RWPE1 (cell line): ENCODE data around the gene ATPAF2.

Source experiments
- CTCF ChIA-PET: fragments of 350-600 bp; sonication (Branson Sonifier 250); formaldehyde crosslinking; extraction: SDS; loops from one replicate; lab custom pipeline; 2021; lab: Yijun Ruan, JAX
- POLR2A ChIA-PET: fragments of 400-600 bp; formaldehyde crosslinking; extraction: SDS; loops from one replicate; lab custom pipeline; 2020; ENCODE audit warnings: antibody characterized with exemption; ENCODE audit not compliant: low non-redundant PET; lab: Yijun Ruan, JAX
- DNase-seq: peaks from one replicate; pipeline ENCODE4 v3.0.0; 2012; ENCODE audit warnings: low spot score
- H3K27ac ChIP-seq: fragments of 450-650 bp; 2 replicates; pipeline ENCODE4 v1.5.1; 2017
- TF ChIP-seq, protein P1 (sequence below): fragments of 450-650 bp; conservative IDR thresholded peaks from 2 replicates; pipeline ENCODE4 v1.5.1; 2017; ENCODE audit warnings: low read depth, mild to moderate bottlenecking

The ATPAF2 gene

DNA sequence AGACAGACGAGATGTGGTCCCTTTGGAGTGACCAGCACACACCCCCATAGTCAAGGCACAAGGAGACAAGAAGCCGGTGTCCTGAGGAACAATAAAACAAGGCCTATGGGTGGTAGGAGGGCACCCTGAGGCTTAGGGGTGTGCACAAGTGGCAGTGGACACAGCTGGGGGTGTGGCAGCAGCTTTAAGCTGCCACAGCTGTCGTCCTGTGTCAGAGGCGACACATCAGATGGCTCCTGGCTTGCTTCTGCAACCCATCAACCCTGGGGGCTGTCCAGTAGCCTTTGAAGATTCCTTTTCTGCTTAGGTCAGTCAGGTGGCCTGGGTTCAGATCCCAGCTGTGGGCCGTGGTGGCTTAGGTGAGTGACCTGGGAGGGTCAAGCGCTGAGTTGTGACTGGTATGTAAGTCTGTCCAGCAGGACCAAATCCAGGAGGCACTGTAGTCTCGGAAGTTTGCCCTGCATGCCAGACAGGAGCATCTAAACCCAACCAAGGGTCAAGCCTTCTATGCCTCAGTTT is 50.5 kb downstream of the ATPAF2 start:
- TF ChIP-seq, protein P1, sequence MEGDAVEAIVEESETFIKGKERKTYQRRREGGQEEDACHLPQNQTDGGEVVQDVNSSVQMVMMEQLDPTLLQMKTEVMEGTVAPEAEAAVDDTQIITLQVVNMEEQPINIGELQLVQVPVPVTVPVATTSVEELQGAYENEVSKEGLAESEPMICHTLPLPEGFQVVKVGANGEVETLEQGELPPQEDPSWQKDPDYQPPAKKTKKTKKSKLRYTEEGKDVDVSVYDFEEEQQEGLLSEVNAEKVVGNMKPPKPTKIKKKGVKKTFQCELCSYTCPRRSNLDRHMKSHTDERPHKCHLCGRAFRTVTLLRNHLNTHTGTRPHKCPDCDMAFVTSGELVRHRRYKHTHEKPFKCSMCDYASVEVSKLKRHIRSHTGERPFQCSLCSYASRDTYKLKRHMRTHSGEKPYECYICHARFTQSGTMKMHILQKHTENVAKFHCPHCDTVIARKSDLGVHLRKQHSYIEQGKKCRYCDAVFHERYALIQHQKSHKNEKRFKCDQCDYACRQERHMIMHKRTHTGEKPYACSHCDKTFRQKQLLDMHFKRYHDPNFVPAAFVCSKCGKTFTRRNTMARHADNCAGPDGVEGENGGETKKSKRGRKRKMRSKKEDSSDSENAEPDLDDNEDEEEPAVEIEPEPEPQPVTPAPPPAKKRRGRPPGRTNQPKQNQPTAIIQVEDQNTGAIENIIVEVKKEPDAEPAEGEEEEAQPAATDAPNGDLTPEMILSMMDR = no peak
- ChIA-PET CTCF (interaction anchor here (1.0 kb wide), 1 partner anchor 73 kb away, joined by 3 read pairs; no protein-coding TSS in a partner anchor), POLR2A (interaction anchor here (0.6 kb wide), 1 partner anchor 13 kb away, joined by 4 read pairs; no protein-coding TSS in a partner anchor)
- H3K27ac ChIP-seq = no peak overlapping the region; the same call in 1 of the 2 replicates
- DNase-seq = no peak

GRCh38 chr17:17987901-17988300 is 51.1 kb downstream of the ATPAF2 start:
- DNase-seq = no peak
- peak overlapping the region; percentile 11; the same call in 1 of the 2 replicates for H3K27ac ChIP-seq
- ChIA-PET CTCF (interaction anchor here (1.0 kb wide), 1 partner anchor 74 kb away, joined by 3 read pairs; no protein-coding TSS in a partner anchor), POLR2A (interaction anchor here (0.6 kb wide), 1 partner anchor 13 kb away, joined by 4 read pairs; no protein-coding TSS in a partner anchor)
- TF ChIP-seq, protein P1 = no peak

DNA sequence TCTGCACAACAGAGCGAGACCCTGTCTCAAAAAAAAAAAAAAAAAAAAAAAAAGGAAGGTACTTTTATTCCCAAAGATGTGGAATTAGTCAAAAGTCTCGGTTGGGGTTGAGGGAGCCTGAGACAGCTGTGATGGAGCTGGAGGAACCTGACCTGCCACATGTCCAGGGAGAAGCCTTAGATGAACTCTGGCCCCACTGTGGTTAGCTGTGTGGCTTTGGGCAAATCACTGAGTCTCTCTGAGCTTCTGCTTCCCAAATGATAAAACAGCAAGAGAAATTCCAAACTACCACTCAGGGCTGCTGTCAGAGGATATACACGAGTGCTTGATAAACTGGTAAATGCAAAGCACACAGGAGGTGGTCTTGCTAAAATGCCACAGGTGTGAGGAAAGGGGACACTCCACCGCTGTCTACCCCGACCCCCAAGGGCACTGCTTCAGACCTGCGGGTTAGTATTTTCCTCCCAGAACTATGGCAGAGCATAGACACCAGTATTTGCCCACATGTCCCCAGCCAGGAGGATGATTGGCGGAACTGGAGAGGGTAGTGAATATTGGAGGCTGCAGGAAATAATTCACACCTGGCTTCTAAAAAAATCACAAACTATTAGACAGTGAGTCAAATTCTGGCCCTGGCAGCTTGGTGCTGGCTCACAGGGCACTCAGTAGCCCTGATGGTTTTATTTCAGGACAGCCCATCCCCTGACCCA is 51.6 kb downstream of the ATPAF2 start:
- ChIA-PET POLR2A (no interaction called here), CTCF (interaction anchor here (1.0 kb wide), 1 partner anchor 74 kb away, joined by 3 read pairs; no protein-coding TSS in a partner anchor)
- DNase-seq = no peak
- TF ChIP-seq, protein P1 = no peak
- peak overlapping the region; percentile 11; the same call in 1 of the 2 replicates for H3K27ac ChIP-seq

DNA sequence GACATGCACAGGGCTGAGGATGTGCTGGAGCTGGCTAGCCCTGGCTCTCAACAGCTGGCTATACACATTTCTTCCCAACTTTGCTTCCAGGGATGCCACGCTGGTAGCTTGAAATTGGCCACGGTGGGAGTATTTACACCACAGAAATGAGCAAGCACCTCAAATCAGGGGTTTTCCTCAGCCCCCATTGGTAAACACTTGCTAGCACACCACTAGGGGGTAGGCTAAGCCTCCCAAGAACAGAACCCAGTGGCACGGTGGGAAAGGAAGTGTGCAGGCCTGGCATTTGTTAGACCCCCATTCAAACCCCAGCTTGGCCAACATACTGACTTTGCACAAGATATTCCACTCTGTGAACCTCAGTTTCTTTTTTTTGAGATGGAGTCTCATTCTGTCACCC is 53.4 kb downstream of the ATPAF2 start:
- ChIA-PET CTCF (interaction anchor here (0.9 to 1.5 kb wide), 2 partner anchors 9 to 66 kb away, joined by 5 to 6 read pairs; no protein-coding TSS in a partner anchor), POLR2A (no interaction called here)
- no peak for DNase-seq
- no peak overlapping the region; the same call in 1 of the 2 replicates for H3K27ac ChIP-seq
- TF ChIP-seq, protein P1 = no peak

- TF ChIP-seq, protein P1 = no peak
- ChIA-PET CTCF (interaction anchor here (0.7 to 1.5 kb wide), 3 partner anchors 9 to 732 kb away, joined by 4 to 6 read pairs (median 5); no protein-coding TSS in a partner anchor), POLR2A (no interaction called here)
- H3K27ac ChIP-seq = no peak overlapping the region; the same call in 1 of the 2 replicates
- no peak for DNase-seq
Measured at GRCh38 chr17:17985153-17985552, 53.8 kb downstream of the ATPAF2 start.

GRCh38 chr17:17983776-17984175 is 55.2 kb downstream of the ATPAF2 start:
- ChIA-PET CTCF (no interaction called here), POLR2A (no interaction called here)

More at GRCh38 chr17:17983776-17984175, 55.2 kb downstream of the ATPAF2 start:
- TF ChIP-seq, protein P1 = no peak
- peak overlapping the region; percentile 54 for H3K27ac ChIP-seq
- DNase-seq = no peak
